GM19238 (cell line): ENCODE measurements around the gene RBFA.

Experiments
- DNase-seq: peaks from one replicate; pipeline ENCODE4 v3.0.0; 2011; ENCODE audit warnings: low spot score; ENCODE audit not compliant: insufficient read length

RBFA gene

GRCh38 chr18:80070825-80071224 is 36.6 kb downstream of the RBFA start:
- DNase-seq, result no peak

GRCh38 chr18:80074183-80074582 is 39.9 kb downstream of the RBFA start:
- DNase-seq, result no peak

- DNase-seq, result no peak
Measured at GRCh38 chr18:80074697-80075096, 40.5 kb downstream of the RBFA start.

GRCh38 chr18:80075940-80076339 is 41.7 kb downstream of the RBFA start:
- DNase-seq, result no peak

- DNase-seq, result no peak
Measured at GRCh38 chr18:80076379-80076778, 42.1 kb downstream of the RBFA start.

GRCh38 chr18:80077873-80078272 is 43.6 kb downstream of the RBFA start:
- no peak for DNase-seq
